Measurements from ENCODE around the gene TRPM2. TPM values are rescaled to one million over a fixed set of nuclear protein-coding genes. Genes with fewer than 3 reads are reported as not detected.

Gene TRPM2
- total RNA-seq, 2 experiments from 2014 or later = 2.6 to 3.7 TPM

- ChIA-PET POLR2A (no interaction called here), CTCF (no interaction called here)
- Mint-ChIP-seq H3K27me3 (no peaks in the 10 kb centered on the region), H3K27ac (no peak overlapping the region), H3K9me3 (no peaks in the 10 kb centered on the region), H3K36me3 (ENCODE audit: low read depth) (no peaks in the 10 kb centered on the region), H3K4me3 (no peak overlapping the region), H3K4me1 (ENCODE audit: low read depth) (no peaks in the 10 kb centered on the region)
- no peak for DNase-seq
- no peak for ATAC-seq
- no peak for TF ChIP-seq CTCF (IDR thresholded peaks at IDR 0.05)
- intact Hi-C loops (cut with micrococcal nuclease) = no loop called here
Measured at GRCh38 chr21:44466996-44467858, 113.8 kb downstream of the TRPM2 start.

- no peak for DNase-seq
- no peaks in the 10 kb centered on the region for H3K4me1 Mint-ChIP-seq (ENCODE audit: low read depth)
- intact Hi-C loops (cut with micrococcal nuclease) = no loop called here
- no peak overlapping the region for H3K27ac Mint-ChIP-seq
- no peaks in the 10 kb centered on the region for H3K36me3 Mint-ChIP-seq (ENCODE audit: low read depth)
- H3K4me3 Mint-ChIP-seq = no peak overlapping the region
- H3K9me3 Mint-ChIP-seq = no peaks in the 10 kb centered on the region
- ATAC-seq = no peak
- TF ChIP-seq CTCF (IDR thresholded peaks at IDR 0.05) = no peak
- ChIA-PET CTCF (no interaction called here), POLR2A (no interaction called here)
- H3K27me3 Mint-ChIP-seq = no peaks in the 10 kb centered on the region
Measured at GRCh38 chr21:44467859-44468195, 114.4 kb downstream of the TRPM2 start.

- POLR2A ChIA-PET = no interaction called here
- ATAC-seq (no peak), DNase-seq (no peak)
- CTCF ChIA-PET = no interaction called here
- no peaks in the 10 kb centered on the region for H3K36me3 Mint-ChIP-seq (ENCODE audit: low read depth)
- no peaks in the 10 kb centered on the region for H3K9me3 Mint-ChIP-seq
- intact Hi-C loops (cut with micrococcal nuclease) = loop anchor here (10.0 kb wide), 1 partner anchor 127 kb away; no protein-coding TSS in a partner anchor
- TF ChIP-seq CTCF (IDR thresholded peaks at IDR 0.05) = no peak
- no peaks in the 10 kb centered on the region for H3K4me1 Mint-ChIP-seq (ENCODE audit: low read depth)
- H3K27me3 Mint-ChIP-seq = no peaks in the 10 kb centered on the region
- no peak overlapping the region for H3K4me3 Mint-ChIP-seq
- H3K27ac Mint-ChIP-seq = no peak overlapping the region
Measured at GRCh38 chr21:44471341-44471740, 117.9 kb downstream of the TRPM2 start.

- Mint-ChIP-seq H3K27ac (no peak overlapping the region), H3K4me1 (ENCODE audit: low read depth) (no peaks in the 10 kb centered on the region)
- CTCF ChIA-PET = no interaction called here
Measured at GRCh38 chr21:44471996-44472395, 118.6 kb downstream of the TRPM2 start.

More at GRCh38 chr21:44471996-44472395, 118.6 kb downstream of the TRPM2 start:
- intact Hi-C loops (cut with micrococcal nuclease) = loop anchor here (10.0 kb wide), 1 partner anchor 127 kb away; no protein-coding TSS in a partner anchor
- Mint-ChIP-seq H3K9me3 (no peaks in the 10 kb centered on the region), H3K27me3 (no peaks in the 10 kb centered on the region), H3K36me3 (ENCODE audit: low read depth) (no peaks in the 10 kb centered on the region), H3K4me3 (no peak overlapping the region)
- POLR2A ChIA-PET = interaction anchor here (0.8 kb wide), 1 partner anchor 14 kb away, joined by 3 read pairs; no protein-coding TSS in a partner anchor
- no peak for TF ChIP-seq CTCF (IDR thresholded peaks at IDR 0.05)
- DNase-seq (no peak), ATAC-seq (no peak)
